Trophoblast cell (in vitro differentiated cells and primary cell): ENCODE data around the gene NFS1.
A peak's percentile ranks its signal among the peaks of the same experiment; 100 is the strongest.
"Not testable (repeated sequence)": the region's sequence is repeated elsewhere in the genome, so short reads cannot be mapped to it uniquely, and the experiment has no call there.

Source experiments
- DNase-seq, 2 donors: peaks; one replicate each; pipeline ENCODE4 v3.0.0-alpha.2; 2016
- H2AFZ ChIP-seq: 2 replicates; pipeline ENCODE4 v1.6.1; 2013; ENCODE audit warnings: low read length, moderate library complexity, mild to moderate bottlenecking; ENCODE audit not compliant: insufficient read depth, poor library complexity
- H2AK5ac ChIP-seq: 2 replicates; pipeline ENCODE4 v1.6.1; 2013; ENCODE audit warnings: mild to moderate bottlenecking, low read length
- H2BK120ac ChIP-seq: 2 replicates; pipeline ENCODE4 v1.6.1; 2013; ENCODE audit warnings: low read length, mild to moderate bottlenecking, moderate library complexity; ENCODE audit not compliant: insufficient read depth, poor library complexity
- H2BK12ac ChIP-seq: 2 replicates; pipeline ENCODE4 v1.6.1; 2013; ENCODE audit warnings: mild to moderate bottlenecking, low read length, moderate library complexity
- H2BK5ac ChIP-seq: 2 replicates; pipeline ENCODE4 v1.6.1; 2013; ENCODE audit warnings: low read length, low read depth, moderate library complexity, mild to moderate bottlenecking; ENCODE audit not compliant: poor library complexity
- H3K14ac ChIP-seq: 2 replicates; pipeline ENCODE4 v1.6.1; 2013; ENCODE audit warnings: mild to moderate bottlenecking, low read length
- H3K18ac ChIP-seq: 2 replicates; pipeline ENCODE4 v1.6.1; 2013; ENCODE audit warnings: mild to moderate bottlenecking, low read length
- H3K23ac ChIP-seq: 2 replicates; pipeline ENCODE4 v1.6.1; 2013; ENCODE audit warnings: low read length
- H3K27ac ChIP-seq: 2 replicates; pipeline ENCODE4 v1.5.1; 2013; ENCODE audit warnings: low read depth, mild to moderate bottlenecking, inconsistent platforms, low read length, moderate library complexity
- H3K27me3 ChIP-seq: 2 replicates; pipeline ENCODE4 v1.6.1; 2013; ENCODE audit warnings: inconsistent platforms, mild to moderate bottlenecking, low read length, moderate library complexity; ENCODE audit not compliant: insufficient read depth
- H3K36me3 ChIP-seq, 2 experiments: 1 replicate in 1 of 2; 2 replicates in 1 of 2; pipeline ENCODE4 v1.6.1; 2013; ENCODE audit warnings: low read length in 2 of 2, mild to moderate bottlenecking in 2 of 2, moderate library complexity in 1 of 2; ENCODE audit not compliant: insufficient read depth in 2 of 2, control insufficient read depth in 1 of 2
- H3K4ac ChIP-seq: 2 replicates; pipeline ENCODE4 v1.6.1; 2013; ENCODE audit warnings: low read depth, mild to moderate bottlenecking, low read length, moderate library complexity
- H3K4me1 ChIP-seq, 2 experiments: 1 replicate in 1 of 2; 2 replicates in 1 of 2; pipeline ENCODE4 v1.6.1; 2013; ENCODE audit warnings: low read length in 2 of 2, mild to moderate bottlenecking in 2 of 2, moderate library complexity in 1 of 2; ENCODE audit not compliant: insufficient read depth in 2 of 2, control insufficient read depth in 1 of 2
- H3K4me2 ChIP-seq: 2 replicates; pipeline ENCODE4 v1.6.1; 2013; ENCODE audit warnings: inconsistent platforms, mild to moderate bottlenecking, low read length, moderate library complexity
- H3K4me3 ChIP-seq: 2 replicates; pipeline ENCODE4 v1.5.1; 2013; ENCODE audit warnings: mild to moderate bottlenecking, low read depth, low read length, inconsistent platforms
- H3K79me1 ChIP-seq: one replicate; pipeline ENCODE4 v1.6.1; 2013; ENCODE audit warnings: low read length
- H3K79me2 ChIP-seq: 2 replicates; pipeline ENCODE4 v1.6.1; 2013; ENCODE audit warnings: low read length, mild to moderate bottlenecking; ENCODE audit not compliant: control insufficient read depth, insufficient read depth, poor library complexity
- H3K9ac ChIP-seq: 2 replicates; pipeline ENCODE4 v1.6.1; 2013; ENCODE audit warnings: mild to moderate bottlenecking, low read length
- H3K9me3 ChIP-seq: 2 replicates; pipeline ENCODE4 v1.6.1; 2013; ENCODE audit warnings: low read depth, mild to moderate bottlenecking, control low read depth, inconsistent platforms, low read length; ENCODE audit not compliant: insufficient read depth
- H4K12ac ChIP-seq: 2 replicates; pipeline ENCODE4 v1.6.1; 2013; ENCODE audit warnings: low read depth, mild to moderate bottlenecking, low read length, moderate library complexity
- H4K8ac ChIP-seq: 2 replicates; pipeline ENCODE4 v1.6.1; 2013; ENCODE audit warnings: low read depth, mild to moderate bottlenecking, low read length, moderate library complexity
- H4K91ac ChIP-seq: one replicate; pipeline ENCODE4 v1.6.1; 2013; ENCODE audit warnings: low read depth, mild to moderate bottlenecking, low read length, moderate library complexity
- WGBS: extraction: QIAGEN DNeasy Blood & Tissue Kit; methylation state at CpG from one replicate; pipeline ENCODE4 v1.1.7; 2013; ENCODE audit warnings: missing lambda C conversion rate; ENCODE audit not compliant: insufficient read length, insufficient coverage; ENCODE audit errors: extremely low coverage; 5-methylcytosine and 5-hydroxymethylcytosine counted together

NFS1 gene

GRCh38 chr20:35686872-35687271 is 12.3 kb downstream of the NFS1 start:
- not testable (repeated sequence) for H3K9me3 ChIP-seq, H3K27ac ChIP-seq, H3K14ac ChIP-seq, H3K23ac ChIP-seq, H4K8ac ChIP-seq, H3K79me1 ChIP-seq, H2AK5ac ChIP-seq, H2BK12ac ChIP-seq, H2BK120ac ChIP-seq, H3K4me2 ChIP-seq, H3K4ac ChIP-seq, H2BK5ac ChIP-seq, H3K27me3 ChIP-seq, H3K4me1 ChIP-seq, H3K9ac ChIP-seq, H3K18ac ChIP-seq, H3K79me2 ChIP-seq, H4K91ac ChIP-seq, H2AFZ ChIP-seq, H4K12ac ChIP-seq, H3K4me3 ChIP-seq
- no CpG with 5 or more reads among the region's 11 CpGs for WGBS
- peak; percentile 39 to 74 for DNase-seq
- peaks cover 13 to 19% of the 10 kb centered on the region in 2 experiments for H3K36me3 ChIP-seq

GRCh38 chr20:35685368-35685767 is 13.8 kb downstream of the NFS1 start:
- WGBS, result no CpG with 5 or more reads among the region's 9 CpGs
- not testable (repeated sequence) for H3K23ac ChIP-seq

GRCh38 chr20:35681960-35682359 is 17.2 kb downstream of the NFS1 start:
- H2BK5ac ChIP-seq, result no peak overlapping the region
- no peak overlapping the region for H3K4ac ChIP-seq
- H3K18ac ChIP-seq, result no peak overlapping the region
- no peaks in the 10 kb centered on the region for H3K9me3 ChIP-seq
- H3K4me3 ChIP-seq, result no peak overlapping the region
- H2AFZ ChIP-seq, result no peak overlapping the region
- no peak overlapping the region for H2AK5ac ChIP-seq
- 100% methylated on average over 1 of the region's 1 CpG for WGBS
- H4K91ac ChIP-seq, result no peak overlapping the region
- H3K14ac ChIP-seq, result no peak overlapping the region
- H2BK120ac ChIP-seq, result no peak overlapping the region
- H3K27me3 ChIP-seq, result no peaks in the 10 kb centered on the region
- H3K4me1 ChIP-seq, result no peaks in the 10 kb centered on the region
- H3K9ac ChIP-seq, result no peak overlapping the region
- H2BK12ac ChIP-seq, result no peak overlapping the region
- H3K4me2 ChIP-seq, result no peak overlapping the region
- H3K79me2 ChIP-seq, result no peaks in the 10 kb centered on the region
- DNase-seq, result no peak
- no peak overlapping the region for H4K8ac ChIP-seq
- H3K36me3 ChIP-seq, result peaks cover 2 to 7% of the 10 kb centered on the region in 2 experiments
- H3K27ac ChIP-seq, result no peak overlapping the region
- H3K23ac ChIP-seq, result no peak overlapping the region
- H4K12ac ChIP-seq, result no peak overlapping the region
- no peaks in the 10 kb centered on the region for H3K79me1 ChIP-seq

More at GRCh38 chr20:35685368-35685767, 13.8 kb downstream of the NFS1 start:
- H3K4me3 ChIP-seq, H3K18ac ChIP-seq, H2AFZ ChIP-seq, H4K8ac ChIP-seq, H3K4me1 ChIP-seq, H2BK120ac ChIP-seq, H3K4me2 ChIP-seq, H3K79me2 ChIP-seq, H3K9me3 ChIP-seq, H3K9ac ChIP-seq, H4K12ac ChIP-seq, H2BK12ac ChIP-seq, H3K27ac ChIP-seq, H3K4ac ChIP-seq, DNase-seq, H2AK5ac ChIP-seq, H3K14ac ChIP-seq, H2BK5ac ChIP-seq, H3K27me3 ChIP-seq, H3K79me1 ChIP-seq, H4K91ac ChIP-seq: not testable (repeated sequence)
- H3K36me3 ChIP-seq, result peaks cover 11 to 19% of the 10 kb centered on the region in 2 experiments

GRCh38 chr20:35680452-35681183 is 18.5 kb downstream of the NFS1 start:
- H3K14ac ChIP-seq, result no peak overlapping the region
- H3K79me2 ChIP-seq, result no peaks in the 10 kb centered on the region
- no peak overlapping the region for H3K23ac ChIP-seq
- H3K4me1 ChIP-seq, result no peaks in the 10 kb centered on the region
- H2AK5ac ChIP-seq, result no peak overlapping the region
- no peak overlapping the region for H3K9ac ChIP-seq
- no peaks in the 10 kb centered on the region for H3K79me1 ChIP-seq
- H4K8ac ChIP-seq, result no peak overlapping the region
- H2AFZ ChIP-seq, result no peak overlapping the region
- H3K4me3 ChIP-seq, result no peak overlapping the region
- H2BK120ac ChIP-seq, result no peak overlapping the region
- H3K9me3 ChIP-seq, result no peaks in the 10 kb centered on the region
- H4K12ac ChIP-seq, result no peak overlapping the region
- no peak overlapping the region for H3K4ac ChIP-seq
- H3K18ac ChIP-seq, result no peak overlapping the region
- H3K27ac ChIP-seq, result no peak overlapping the region
- no peak for DNase-seq
- peaks cover 2 to 5% of the 10 kb centered on the region in 2 experiments for H3K36me3 ChIP-seq
- no peak overlapping the region for H2BK12ac ChIP-seq
- no peaks in the 10 kb centered on the region for H3K27me3 ChIP-seq
- no peak overlapping the region for H2BK5ac ChIP-seq
- no peak overlapping the region for H4K91ac ChIP-seq
- H3K4me2 ChIP-seq, result no peak overlapping the region
- WGBS, result no CpG with 5 or more reads among the region's 4 CpGs
